H1 (cell line): ENCODE measurements around the gene ARHGEF7. TPM values are rescaled to one million over a fixed set of nuclear protein-coding genes. Genes with fewer than 3 reads are reported as not detected.

Experiments
- CTCF ChIA-PET: fragments of 300-600 bp; sonication (Branson Sonifier 250); formaldehyde crosslinking; loops from one replicate; lab custom pipeline; 2021; ENCODE audit not compliant: partially characterized antibody; lab: Charles Lee
- POLR2A ChIA-PET: fragments of 300-600 bp; sonication (Branson Sonifier 250); formaldehyde crosslinking; loops from one replicate; lab custom pipeline; 2021; ENCODE audit warnings: inconsistent platforms; ENCODE audit not compliant: partially characterized antibody; lab: Charles Lee
- DNase-seq, 2 experiments: peaks; one replicate each; pipeline versions ENCODE4 v3.0.0 to v3.0.0-alpha.2; 2010 to 2022; ENCODE audit warnings: low spot score in 2 of 2, low read depth in 1 of 2, mixed read lengths in 1 of 2
- FAIRE-seq: peaks from 2 replicates; lab custom pipeline; 2011; peaks lifted over from hg19 to GRCh38; lab: Jason Lieb, UNC
- H2AFZ ChIP-seq: 2 replicates; pipeline ENCODE4 v1.8.1; 2012; ENCODE audit warnings: low read length, inconsistent platforms
- H2AK5ac ChIP-seq: 2 replicates; pipeline ENCODE4 v1.6.1; 2013; ENCODE audit warnings: low read depth, low read length
- H2BK120ac ChIP-seq: replicated peaks from 2 replicates; pipeline ENCODE3; 2013; ENCODE audit warnings: low read depth, low read length, inconsistent platforms
- H2BK12ac ChIP-seq: 2 replicates; pipeline ENCODE4 v1.6.1; 2013; ENCODE audit warnings: low read depth, low read length
- H2BK15ac ChIP-seq: 2 replicates; pipeline ENCODE4 v1.6.1; 2013; ENCODE audit warnings: low read length
- H2BK20ac ChIP-seq: 2 replicates; pipeline ENCODE4 v1.6.1; 2013; ENCODE audit warnings: low read length
- H2BK5ac ChIP-seq: 2 replicates; pipeline ENCODE4 v1.6.1; 2013; ENCODE audit warnings: low read depth, low read length
- H3K14ac ChIP-seq: 2 replicates; pipeline ENCODE4 v1.6.1; 2013; ENCODE audit warnings: inconsistent platforms; ENCODE audit not compliant: insufficient read length
- H3K18ac ChIP-seq: 2 replicates; pipeline ENCODE4 v1.6.1; 2013; ENCODE audit warnings: low read length; ENCODE audit errors: extremely low read depth
- H3K23ac ChIP-seq: 2 replicates; pipeline ENCODE4 v1.6.1; 2013; ENCODE audit warnings: inconsistent platforms; ENCODE audit not compliant: insufficient read length
- H3K23me2 ChIP-seq: 2 replicates; pipeline ENCODE4 v1.6.1; 2013; ENCODE audit warnings: low read depth, low read length
- H3K27ac ChIP-seq: 2 replicates; pipeline ENCODE4 v1.6.1; 2011; ENCODE audit warnings: low read depth, low read length, inconsistent platforms
- H3K27me3 ChIP-seq, 4 experiments: replicated peaks in 1 of 4; 1 replicate in 1 of 4; 2 replicates in 3 of 4; pipeline versions ENCODE4 v1.6.1 to v1.8.1; 2011 to 2013; ENCODE audit warnings: low read length in 3 of 4, mild to moderate bottlenecking in 3 of 4, inconsistent platforms in 2 of 4, mixed read lengths in 2 of 4, moderate library complexity in 1 of 4; ENCODE audit not compliant: control insufficient read depth in 3 of 4, insufficient read depth in 3 of 4; ENCODE audit errors: extremely low read depth in 1 of 4
- H3K36me3 ChIP-seq, 4 experiments: 2 replicates each; pipeline versions ENCODE4 v1.6.1 to v1.8.1; 2011 to 2013; ENCODE audit warnings: mild to moderate bottlenecking in 4 of 4, low read length in 3 of 4, moderate library complexity in 2 of 4, control low read depth in 1 of 4, inconsistent platforms in 1 of 4; ENCODE audit not compliant: insufficient read depth in 4 of 4, control insufficient read depth in 2 of 4
- H3K4ac ChIP-seq: replicated peaks from 2 replicates; pipeline ENCODE3; 2013; ENCODE audit warnings: low read length, low read depth, mixed read lengths, inconsistent platforms; ENCODE audit not compliant: insufficient read length
- H3K4me1 ChIP-seq, 4 experiments: replicated peaks in 1 of 4; 1 replicate in 1 of 4; 2 replicates in 3 of 4; pipeline versions ENCODE4 v1.6.1 to v1.8.1; 2011 to 2013; ENCODE audit warnings: low read length in 3 of 4, inconsistent platforms in 2 of 4, mixed read lengths in 1 of 4; ENCODE audit not compliant: insufficient read depth in 4 of 4, control insufficient read depth in 3 of 4
- H3K4me2 ChIP-seq, 2 experiments: 2 replicates each; pipeline versions ENCODE4 v1.6.1 to v1.8.1; 2011 to 2013; ENCODE audit warnings: low read depth in 2 of 2, low read length in 2 of 2, control low read depth in 1 of 2, inconsistent platforms in 1 of 2, mild to moderate bottlenecking in 1 of 2; ENCODE audit not compliant: insufficient read depth in 1 of 2
- H3K4me3 ChIP-seq, 4 experiments: fragments of 200-600, 300-600 bp in 1 of 4; sonication (generic), shearing (Covaris generic), sonication (Bioruptor Twin) in 1 of 4; 2 replicates each; pipeline versions ENCODE4 v1.5.1 to v1.8.1; 2011 to 2016; ENCODE audit warnings: low read length in 4 of 4, low read depth in 3 of 4, control low read depth in 2 of 4, inconsistent platforms in 2 of 4, mild to moderate bottlenecking in 2 of 4, mixed read lengths in 1 of 4, moderate library complexity in 1 of 4; ENCODE audit not compliant: insufficient read depth in 2 of 4; ENCODE audit errors: extremely low read depth in 1 of 4
- H3K56ac ChIP-seq: replicated peaks from 2 replicates; pipeline ENCODE3; 2013; ENCODE audit warnings: low read depth, mild to moderate bottlenecking, mixed read lengths, low read length, inconsistent platforms; ENCODE audit not compliant: insufficient read length
- H3K79me1 ChIP-seq: 2 replicates; pipeline ENCODE4 v1.6.1; 2013; ENCODE audit warnings: low read depth, low read length, control low read depth
- H3K79me2 ChIP-seq, 2 experiments: 2 replicates each; pipeline versions ENCODE4 v1.6.1 to v1.8.1; 2012 to 2013; ENCODE audit warnings: low read length in 2 of 2, mild to moderate bottlenecking in 2 of 2, inconsistent platforms in 1 of 2; ENCODE audit not compliant: insufficient read depth in 2 of 2, control insufficient read depth in 1 of 2
- H3K9ac ChIP-seq, 4 experiments: replicated peaks in 1 of 4; 1 replicate in 1 of 4; 2 replicates in 3 of 4; pipeline versions ENCODE4 v1.6.1 to v1.8.1; 2011 to 2013; ENCODE audit warnings: low read depth in 3 of 4, low read length in 3 of 4, control low read depth in 2 of 4, mild to moderate bottlenecking in 2 of 4, moderate library complexity in 2 of 4, inconsistent platforms in 1 of 4; ENCODE audit errors: extremely low read depth in 1 of 4
- H3K9me3 ChIP-seq, 2 experiments: 2 replicates each; pipeline versions ENCODE4 v1.6.1 to v1.8.1; 2012 to 2013; ENCODE audit warnings: mild to moderate bottlenecking in 2 of 2, moderate library complexity in 2 of 2, control low read depth in 1 of 2, inconsistent platforms in 1 of 2, low read depth in 1 of 2, low read length in 1 of 2, mixed read lengths in 1 of 2; ENCODE audit not compliant: insufficient read depth in 2 of 2
- H4K20me1 ChIP-seq, 2 experiments: replicated peaks in 1 of 2; 2 replicates each; pipeline versions ENCODE3 to v1.8.1; 2011 to 2013; ENCODE audit warnings: inconsistent platforms in 2 of 2, low read length in 2 of 2, mild to moderate bottlenecking in 1 of 2; ENCODE audit not compliant: insufficient read depth in 2 of 2, control insufficient read depth in 1 of 2
- H4K5ac ChIP-seq: 2 replicates; pipeline ENCODE4 v1.6.1; 2013; ENCODE audit warnings: low read length, low read depth, mixed read lengths, inconsistent platforms; ENCODE audit not compliant: insufficient read length
- H4K8ac ChIP-seq: 2 replicates; pipeline ENCODE4 v1.8.0; 2013; ENCODE audit warnings: mild to moderate bottlenecking, moderate library complexity, low read length, inconsistent platforms; ENCODE audit not compliant: insufficient read depth; ENCODE audit errors: extremely low read depth
- H4K91ac ChIP-seq: replicated peaks from 2 replicates; pipeline ENCODE3; 2013; ENCODE audit warnings: low read length, mixed read lengths, inconsistent platforms; ENCODE audit not compliant: insufficient read length
- BCL11A ChIP-seq, 2 experiments: IDR thresholded peaks; one replicate each; pipeline ENCODE4 v1.6.1; 2011; ENCODE audit warnings: low read depth in 2 of 2, low read length in 2 of 2, mild to moderate bottlenecking in 2 of 2
- CBX5 ChIP-seq: fragments of 300-800, 300-1000 bp; sonication (generic); IDR thresholded peaks from 2 replicates; pipeline ENCODE4 v1.7.1; 2016; ENCODE audit warnings: antibody characterized with exemption, low read length, low read depth
- CBX8 ChIP-seq: fragments of 300-800, 300-1000 bp; sonication (generic); IDR thresholded peaks from 2 replicates; pipeline ENCODE4 v1.7.1; 2016; ENCODE audit warnings: low read depth, low read length, borderline replicate concordance
- CTCF ChIP-seq, 3 experiments: IDR thresholded peaks; 1 replicate in 2 of 3; 2 replicates in 1 of 3; pipeline versions ENCODE4 v1.5.1 to v1.6.1; 2011; ENCODE audit warnings: low read length in 3 of 3, mild to moderate bottlenecking in 3 of 3, inconsistent platforms in 2 of 3, low read depth in 1 of 3, moderate library complexity in 1 of 3; ENCODE audit not compliant: insufficient read depth in 1 of 3; ENCODE audit errors: control extremely low read depth in 1 of 3
- E2F6 ChIP-seq: IDR thresholded peaks from 2 replicates; pipeline ENCODE4 v1.6.1; 2012; ENCODE audit warnings: inconsistent platforms
- HDAC6 ChIP-seq: IDR thresholded peaks from one replicate; pipeline ENCODE4 v1.7.1; 2012; ENCODE audit warnings: low read depth, mild to moderate bottlenecking, inconsistent platforms, low read length, moderate library complexity
- MAX ChIP-seq: IDR thresholded peaks from 2 replicates; pipeline ENCODE4 v1.6.1; 2012; ENCODE audit warnings: inconsistent platforms
- RXRA ChIP-seq: IDR thresholded peaks from 2 replicates; pipeline ENCODE4 v1.6.1; 2011; ENCODE audit warnings: low read depth, mild to moderate bottlenecking, low read length, moderate library complexity; ENCODE audit not compliant: insufficient read depth
- SIN3A ChIP-seq, 2 experiments: IDR thresholded peaks in 1 of 2; conservative IDR thresholded peaks in 1 of 2; 2 replicates each; pipeline ENCODE4 v1.6.1; 2011 to 2012; ENCODE audit warnings: low read length in 2 of 2, improper control_type of control experiment in 1 of 2, low read depth in 1 of 2, mild to moderate bottlenecking in 1 of 2
- ZNF274 ChIP-seq: IDR thresholded peaks from 2 replicates; pipeline ENCODE4 v1.7.0; 2012; ENCODE audit warnings: low read length, borderline replicate concordance; ENCODE audit errors: extremely low read depth
- WGBS, 2 experiments: shearing (Covaris generic) in 1 of 2; methylation state at CpG; one replicate each; pipeline versions ENCODE4 v1.1.6 to v1.1.7; 2013 to 2015; ENCODE audit warnings: low lambda C conversion rate in 2 of 2, mixed read lengths in 2 of 2, inconsistent platforms in 1 of 2, low coverage in 1 of 2, missing lambda C conversion rate in 1 of 2; ENCODE audit not compliant: insufficient replicate concordance in 2 of 2, insufficient coverage in 1 of 2, insufficient read length in 1 of 2; ENCODE audit errors: extremely low coverage in 1 of 2, missing lambda C conversion rate in 1 of 2; 5-methylcytosine and 5-hydroxymethylcytosine counted together
- polyA plus RNA-seq, 7 experiments: library from polyadenylated mRNA; depleted of rRNA in 3 of 7; stranded (reverse) in 5 of 7; unstranded in 2 of 7; fragments of >200 nt in 5 of 7; fragments of 200-250 nt in 2 of 7; gene quantifications; 1 replicate in 5 of 7; 2 replicates in 1 of 7; 4 replicates in 1 of 7; pipeline versions ENCODE4 v1.2.1 to v1.2.3, GENCODE V29; 2011 to 2013; ENCODE audit warnings: missing spikeins in 2 of 7, mixed read lengths in 2 of 7
- total RNA-seq: library from RNA; stranded (reverse); fragmentation: NEBNext Ultra II Directional; extraction: Animal tissue kit (Norgen Biotek cat#: 25700); gene quantifications from 2 replicates; pipeline ENCODE4 v1.2.1, GENCODE V29; 2021

Gene ARHGEF7
- total and polyA plus RNA-seq, 2 of the 8 experiments (the other 6 are each of a cell fraction or from before 2014, with no cell fraction given), result 26.2 to 56.5 TPM

- H3K27ac ChIP-seq, result no peak overlapping the region
- H2BK120ac ChIP-seq, result no peak overlapping the region
- DNase-seq, result no peak
- H3K4me2 ChIP-seq, result no peak overlapping the region
- no peak overlapping the region for H2BK5ac ChIP-seq
- H3K9me3 ChIP-seq, result no peaks in the 10 kb centered on the region
- no peaks in the 10 kb centered on the region; a peak in 1 of 7 replicates for H3K4me1 ChIP-seq
- POLR2A ChIA-PET, result no interaction called here
- WGBS, 2 experiments, result 87% methylated on average over 6 of the region's 6 CpGs; no CpG with 5 or more reads in 1 of the 2 experiments
- H3K27me3 ChIP-seq, result no peaks in the 10 kb centered on the region
- H2AFZ ChIP-seq, result no peak overlapping the region; the same call in 1 of the 2 replicates
- no peak overlapping the region for H3K9ac ChIP-seq
- no peak overlapping the region for H2AK5ac ChIP-seq
- CTCF ChIA-PET, result interaction anchor here (0.6 to 0.9 kb wide), 2 partner anchors 16 to 25 kb away, joined by 3 to 5 read pairs; no protein-coding TSS in a partner anchor
- no peak overlapping the region for H3K4ac ChIP-seq
- H3K36me3 ChIP-seq, result no peaks in the 10 kb centered on the region
- H4K8ac ChIP-seq, result no peak overlapping the region
- H4K5ac ChIP-seq, result no peak overlapping the region
- H3K79me1 ChIP-seq, result no peaks in the 10 kb centered on the region
- H3K23ac ChIP-seq, result no peak overlapping the region
- H3K14ac ChIP-seq, result no peak overlapping the region
- no peak overlapping the region for H3K56ac ChIP-seq
- no peaks in the 10 kb centered on the region for H3K23me2 ChIP-seq
- H3K4me3 ChIP-seq, result no peak overlapping the region
- FAIRE-seq, result no peak
- H2BK12ac ChIP-seq, result 0 out of 2 replicates have a peak overlapping the region, but pooled peaks have one; percentile 84
- no peaks in the 10 kb centered on the region for H4K20me1 ChIP-seq
- no peak overlapping the region for H2BK20ac ChIP-seq
- H3K79me2 ChIP-seq, result no peaks in the 10 kb centered on the region
- H2BK15ac ChIP-seq, result no peak overlapping the region
- H3K18ac ChIP-seq, result no peak overlapping the region; the same call in 1 of the 2 replicates
- H4K91ac ChIP-seq, result no peak overlapping the region
- TF ChIP-seq MAX (no peak), RXRA (no peak), CTCF (IDR thresholded peaks at IDR 0.05; ENCODE audit: control extremely low read depth in 1 of 3, insufficient read depth in 1 of 3, low read depth in 1 of 3, low read length in 3 of 3) (no peak), CBX5 (no peak), SIN3A (conservative IDR thresholded peaks at IDR 0.05 in 1 of 2, IDR thresholded peaks at IDR 0.05 in 1 of 2; ENCODE audit: low read depth in 1 of 2, low read length in 2 of 2) (no peak), ZNF274 (no peak), CBX8 (no peak), HDAC6 (no peak), BCL11A (IDR thresholded peaks at IDR 0.05; ENCODE audit: low read depth in 2 of 2, low read length in 2 of 2) (no peak), E2F6 (no peak)
Observed at GRCh38 chr13:111092685-111093084, 22.4 kb upstream of the ARHGEF7 start.
